OCI-LY3 (cell line): ENCODE results near the gene ZC3H7A.

ENCODE experiments used
- CTCF ChIP-seq: fragments of 200-600, 300-600 bp; sonication (generic); IDR thresholded peaks from 2 replicates; pipeline ENCODE4 v1.5.1; 2014; ENCODE audit warnings: antibody characterized with exemption, low read length, low read depth
- EZH2phosphoT487 ChIP-seq: fragments of 200-600 bp; shearing (Covaris generic); IDR thresholded peaks from 2 replicates; pipeline ENCODE4 v1.6.1; 2018; ENCODE audit warnings: antibody characterized with exemption, mixed run types, low read depth

- TF ChIP-seq CTCF (no peak), EZH2phosphoT487 (no peak)
These were observed 37.1 kb downstream of the ZC3H7A start for GRCh38 chr16:11759997-11760396.
